Neural cell (in vitro differentiated cells): Measurements from ENCODE around the gene MEGF11. TPM values are rescaled to one million over a fixed set of nuclear protein-coding genes. Genes with fewer than 3 reads are reported as not detected.

ENCODE experiments used
- H2AFZ ChIP-seq: fragments of 200-600, 300-800 bp; sonication (generic), shearing (Covaris generic); 2 replicates; pipeline ENCODE4 v1.6.0; 2014; ENCODE audit warnings: low read depth, mild to moderate bottlenecking, antibody characterized with exemption, low read length, moderate library complexity
- H3F3A ChIP-seq: fragments of 200-600 bp; shearing (Covaris generic); 2 replicates; pipeline ENCODE4 v1.6.1; 2016; ENCODE audit warnings: mild to moderate bottlenecking, moderate library complexity, mixed read lengths, antibody characterized with exemption, low read length; ENCODE audit not compliant: insufficient read depth, poor library complexity, severe bottlenecking
- H3K27ac ChIP-seq: fragments of 200-600, 300-800 bp; sonication (generic), shearing (Covaris generic); 2 replicates; pipeline ENCODE4 v1.5.1; 2014; ENCODE audit warnings: mild to moderate bottlenecking, low read length, moderate library complexity
- H3K27me3 ChIP-seq: fragments of 300-800, 200-600 bp; sonication (generic), shearing (Covaris generic); 2 replicates; pipeline ENCODE4 v1.6.0; 2014; ENCODE audit warnings: mild to moderate bottlenecking, low read depth, low read length, moderate library complexity; ENCODE audit not compliant: insufficient read depth
- H3K36me3 ChIP-seq: fragments of 300-800, 200-600 bp; sonication (generic), shearing (Covaris generic); 2 replicates; pipeline ENCODE4 v1.5.1; 2014; ENCODE audit warnings: mild to moderate bottlenecking, antibody characterized with exemption, low read length, moderate library complexity; ENCODE audit not compliant: insufficient read depth
- H3K4me2 ChIP-seq: fragments of 300-800, 200-600 bp; sonication (generic), shearing (Covaris generic); 2 replicates; pipeline ENCODE4 v1.6.0; 2014; ENCODE audit warnings: mild to moderate bottlenecking, low read length
- H3K4me3 ChIP-seq: fragments of 300-800, 200-600 bp; sonication (generic), shearing (Covaris generic); 2 replicates; pipeline ENCODE4 v1.5.1; 2014; ENCODE audit warnings: mild to moderate bottlenecking, low read length, moderate library complexity
- H3K79me2 ChIP-seq: fragments of 200-600 bp; shearing (Covaris generic); replicated peaks from 2 replicates; pipeline ENCODE4 v1.6.0; 2014; ENCODE audit warnings: mild to moderate bottlenecking, low read length, moderate library complexity; ENCODE audit not compliant: insufficient read depth
- H3K9ac ChIP-seq: fragments of 300-800, 200-600 bp; sonication (generic), shearing (Covaris generic); 2 replicates; pipeline ENCODE4 v1.6.1; 2016; ENCODE audit warnings: mild to moderate bottlenecking, low read length, mixed read lengths
- H3K9me2 ChIP-seq: fragments of 200-600 bp; shearing (Covaris generic); 2 replicates; pipeline ENCODE4 v1.6.1; 2016; ENCODE audit warnings: mild to moderate bottlenecking, low read length, mixed read lengths; ENCODE audit not compliant: insufficient read depth
- H3K9me3 ChIP-seq: fragments of 200-600, 300-800 bp; sonication (generic), shearing (Covaris generic); 2 replicates; pipeline ENCODE4 v1.6.1; 2016; ENCODE audit warnings: mild to moderate bottlenecking, mixed run types, low read length, moderate library complexity, mixed read lengths
- H4K20me1 ChIP-seq: fragments of 200-600 bp; shearing (Covaris generic); 2 replicates; pipeline ENCODE4 v1.6.1; 2016; ENCODE audit warnings: mild to moderate bottlenecking, mixed run types; ENCODE audit not compliant: insufficient read depth
- EP300 ChIP-seq: fragments of 450-650 bp; conservative IDR thresholded peaks from 2 replicates; pipeline ENCODE4 v1.6.1; 2014; ENCODE audit warnings: antibody characterized with exemption, mild to moderate bottlenecking, moderate library complexity; ENCODE audit not compliant: poor library complexity, severe bottlenecking
- EZH2 ChIP-seq: fragments of 200-600, 300-800 bp; shearing (Covaris generic), sonication (generic); IDR thresholded peaks from 2 replicates; pipeline ENCODE4 v1.6.1; 2014; ENCODE audit warnings: antibody characterized with exemption, low read length, borderline replicate concordance, mild to moderate bottlenecking; ENCODE audit not compliant: insufficient read depth, poor library complexity, severe bottlenecking
- MXI1 ChIP-seq: fragments of 450-650 bp; conservative IDR thresholded peaks from 2 replicates; pipeline ENCODE4 v1.6.1; 2014; ENCODE audit warnings: antibody characterized with exemption, mild to moderate bottlenecking; ENCODE audit not compliant: poor library complexity, severe bottlenecking
- POLR2AphosphoS5 ChIP-seq: IDR thresholded peaks from 2 replicates; pipeline ENCODE4 v1.6.1; 2012
- RAD21 ChIP-seq: fragments of 450-650 bp; conservative IDR thresholded peaks from 2 replicates; pipeline ENCODE4 v1.6.1; 2014; ENCODE audit warnings: antibody characterized with exemption, mild to moderate bottlenecking, moderate library complexity
- SMC3 ChIP-seq: fragments of 450-650 bp; conservative IDR thresholded peaks from 2 replicates; pipeline ENCODE4 v1.6.1; 2014; ENCODE audit warnings: antibody characterized with exemption, mild to moderate bottlenecking, moderate library complexity; ENCODE audit not compliant: poor library complexity
- TAF1 ChIP-seq: IDR thresholded peaks from 2 replicates; pipeline ENCODE4 v1.6.1; 2012; ENCODE audit warnings: low read depth
- polyA plus RNA-seq: library from polyadenylated mRNA; depleted of rRNA; stranded (reverse); fragments of >200 nt; gene quantifications from 2 replicates; pipeline ENCODE4 v1.2.3, GENCODE V29; 2014
- TF ChIP-seq, protein P1 (sequence below): IDR thresholded peaks from 2 replicates; pipeline ENCODE4 v1.6.1; 2012; ENCODE audit warnings: borderline replicate concordance
- TF ChIP-seq, protein P2 (sequence below): fragments of 450-650 bp; IDR thresholded peaks from 2 replicates; pipeline ENCODE4 v1.5.1; 2014; ENCODE audit warnings: antibody characterized with exemption, mild to moderate bottlenecking, moderate library complexity; ENCODE audit not compliant: poor library complexity, severe bottlenecking

The MEGF11 gene
- polyA plus RNA-seq, 1 donor from 2014 or later, result 0.64 TPM

DNA sequence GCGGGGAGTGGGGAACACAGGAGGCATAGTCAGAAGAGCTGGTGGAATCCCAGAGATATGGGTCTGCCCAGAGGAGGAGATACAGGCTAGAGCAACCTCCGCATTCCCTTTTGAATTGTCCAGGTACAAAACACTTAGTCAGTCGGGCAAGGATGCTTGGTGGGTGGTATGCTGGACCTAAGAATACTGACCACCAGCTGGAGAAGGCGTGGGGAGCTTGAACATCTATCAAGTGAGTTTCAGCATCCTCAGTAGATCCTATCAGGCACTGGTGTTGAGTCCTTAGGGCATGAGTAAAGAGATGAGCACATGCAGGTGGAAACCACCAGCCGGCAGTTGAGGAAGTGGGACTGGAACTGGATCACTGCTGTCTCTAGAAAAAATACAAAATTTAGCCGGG is 25.1 kb upstream of the MEGF11 start:
- Histone ChIP-seq H3K27ac (no peak overlapping the region), H3K36me3 (no peaks in the 10 kb centered on the region), H3F3A (no peaks in the 10 kb centered on the region), H3K9me2 (no peaks in the 10 kb centered on the region), H3K9ac (no peak overlapping the region), H3K79me2 (no peaks in the 10 kb centered on the region), H3K27me3 (no peaks in the 10 kb centered on the region), H4K20me1 (no peaks in the 10 kb centered on the region), H3K4me2 (no peak overlapping the region), H3K9me3 (no peaks in the 10 kb centered on the region), H3K4me3 (no peak overlapping the region), H2AFZ (no peak overlapping the region)
- no peak for TF ChIP-seq TAF1
- TF ChIP-seq, protein P1, sequence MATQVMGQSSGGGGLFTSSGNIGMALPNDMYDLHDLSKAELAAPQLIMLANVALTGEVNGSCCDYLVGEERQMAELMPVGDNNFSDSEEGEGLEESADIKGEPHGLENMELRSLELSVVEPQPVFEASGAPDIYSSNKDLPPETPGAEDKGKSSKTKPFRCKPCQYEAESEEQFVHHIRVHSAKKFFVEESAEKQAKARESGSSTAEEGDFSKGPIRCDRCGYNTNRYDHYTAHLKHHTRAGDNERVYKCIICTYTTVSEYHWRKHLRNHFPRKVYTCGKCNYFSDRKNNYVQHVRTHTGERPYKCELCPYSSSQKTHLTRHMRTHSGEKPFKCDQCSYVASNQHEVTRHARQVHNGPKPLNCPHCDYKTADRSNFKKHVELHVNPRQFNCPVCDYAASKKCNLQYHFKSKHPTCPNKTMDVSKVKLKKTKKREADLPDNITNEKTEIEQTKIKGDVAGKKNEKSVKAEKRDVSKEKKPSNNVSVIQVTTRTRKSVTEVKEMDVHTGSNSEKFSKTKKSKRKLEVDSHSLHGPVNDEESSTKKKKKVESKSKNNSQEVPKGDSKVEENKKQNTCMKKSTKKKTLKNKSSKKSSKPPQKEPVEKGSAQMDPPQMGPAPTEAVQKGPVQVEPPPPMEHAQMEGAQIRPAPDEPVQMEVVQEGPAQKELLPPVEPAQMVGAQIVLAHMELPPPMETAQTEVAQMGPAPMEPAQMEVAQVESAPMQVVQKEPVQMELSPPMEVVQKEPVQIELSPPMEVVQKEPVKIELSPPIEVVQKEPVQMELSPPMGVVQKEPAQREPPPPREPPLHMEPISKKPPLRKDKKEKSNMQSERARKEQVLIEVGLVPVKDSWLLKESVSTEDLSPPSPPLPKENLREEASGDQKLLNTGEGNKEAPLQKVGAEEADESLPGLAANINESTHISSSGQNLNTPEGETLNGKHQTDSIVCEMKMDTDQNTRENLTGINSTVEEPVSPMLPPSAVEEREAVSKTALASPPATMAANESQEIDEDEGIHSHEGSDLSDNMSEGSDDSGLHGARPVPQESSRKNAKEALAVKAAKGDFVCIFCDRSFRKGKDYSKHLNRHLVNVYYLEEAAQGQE, result no peak
- TF ChIP-seq POLR2AphosphoS5, result no peak
- no peak for TF ChIP-seq EZH2
- TF ChIP-seq MXI1, result no peak
- no peak for TF ChIP-seq RAD21
- no peak for TF ChIP-seq SMC3
- TF ChIP-seq, protein P2, sequence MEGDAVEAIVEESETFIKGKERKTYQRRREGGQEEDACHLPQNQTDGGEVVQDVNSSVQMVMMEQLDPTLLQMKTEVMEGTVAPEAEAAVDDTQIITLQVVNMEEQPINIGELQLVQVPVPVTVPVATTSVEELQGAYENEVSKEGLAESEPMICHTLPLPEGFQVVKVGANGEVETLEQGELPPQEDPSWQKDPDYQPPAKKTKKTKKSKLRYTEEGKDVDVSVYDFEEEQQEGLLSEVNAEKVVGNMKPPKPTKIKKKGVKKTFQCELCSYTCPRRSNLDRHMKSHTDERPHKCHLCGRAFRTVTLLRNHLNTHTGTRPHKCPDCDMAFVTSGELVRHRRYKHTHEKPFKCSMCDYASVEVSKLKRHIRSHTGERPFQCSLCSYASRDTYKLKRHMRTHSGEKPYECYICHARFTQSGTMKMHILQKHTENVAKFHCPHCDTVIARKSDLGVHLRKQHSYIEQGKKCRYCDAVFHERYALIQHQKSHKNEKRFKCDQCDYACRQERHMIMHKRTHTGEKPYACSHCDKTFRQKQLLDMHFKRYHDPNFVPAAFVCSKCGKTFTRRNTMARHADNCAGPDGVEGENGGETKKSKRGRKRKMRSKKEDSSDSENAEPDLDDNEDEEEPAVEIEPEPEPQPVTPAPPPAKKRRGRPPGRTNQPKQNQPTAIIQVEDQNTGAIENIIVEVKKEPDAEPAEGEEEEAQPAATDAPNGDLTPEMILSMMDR, result no peak

DNA sequence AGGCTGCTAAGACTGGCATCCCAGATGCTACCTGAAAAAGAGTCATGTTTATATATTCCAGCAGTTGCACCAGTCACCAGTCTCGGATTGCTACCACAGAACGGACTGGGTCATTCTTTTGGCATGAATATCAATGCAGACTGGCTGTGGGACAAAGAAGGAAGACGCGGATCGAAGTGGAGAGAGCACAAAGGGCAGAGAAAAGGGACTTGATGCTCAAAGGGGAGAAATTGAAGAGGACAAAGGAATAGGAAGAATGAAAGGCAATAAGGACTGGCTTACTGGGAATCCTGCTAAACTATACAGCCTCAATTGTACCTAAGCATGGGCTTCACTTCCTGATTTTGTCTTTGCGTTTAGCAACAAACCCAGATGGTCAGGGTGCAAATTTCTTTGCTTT is 24.5 kb upstream of the MEGF11 start:
- no peaks in the 10 kb centered on the region for H3K27me3 ChIP-seq
- no peaks in the 10 kb centered on the region for H3F3A ChIP-seq
- H3K4me3 ChIP-seq, result no peak overlapping the region
- TF ChIP-seq TAF1, result no peak
- TF ChIP-seq, protein P2, result no peak
- TF ChIP-seq SMC3, result no peak
- TF ChIP-seq RAD21, result no peak
- no peak for TF ChIP-seq POLR2AphosphoS5
- TF ChIP-seq MXI1, result no peak
- TF ChIP-seq, protein P1, result no peak
- TF ChIP-seq EP300, result no peak
- no peaks in the 10 kb centered on the region for H3K36me3 ChIP-seq
- H3K4me2 ChIP-seq, result no peak overlapping the region
- H3K79me2 ChIP-seq, result no peaks in the 10 kb centered on the region
- no peak overlapping the region for H2AFZ ChIP-seq
- H3K9me3 ChIP-seq, result no peaks in the 10 kb centered on the region
- no peaks in the 10 kb centered on the region for H4K20me1 ChIP-seq
- H3K27ac ChIP-seq, result no peak overlapping the region
- H3K9ac ChIP-seq, result no peak overlapping the region
- H3K9me2 ChIP-seq, result no peaks in the 10 kb centered on the region
